ENCODE results near the gene LRFN2.

Gene LRFN2

DNA sequence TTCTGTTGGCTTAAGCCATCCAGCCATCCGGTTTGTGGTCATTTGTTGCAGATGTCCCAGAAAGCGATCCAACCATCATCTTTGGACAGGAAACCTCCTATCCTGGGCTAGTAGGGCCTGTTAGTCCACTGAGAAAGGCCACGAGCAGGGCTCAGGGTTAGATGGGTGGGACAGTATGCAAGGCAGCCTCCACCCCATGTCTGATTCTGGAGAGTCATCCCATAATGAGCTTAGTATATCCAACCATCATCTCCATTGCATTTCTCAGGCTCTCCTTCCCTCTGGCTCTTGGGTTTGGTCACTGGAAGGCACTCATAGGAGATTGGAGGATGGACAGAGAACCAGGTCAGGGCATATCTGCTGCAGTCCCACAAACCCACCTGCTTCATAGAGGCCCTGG, 117.8 kb downstream of the LRFN2 start:
- no peak for DNase-seq

GRCh38 chr6:40466986-40467539, 120.1 kb downstream of the LRFN2 start:
- no peak for DNase-seq

DNA sequence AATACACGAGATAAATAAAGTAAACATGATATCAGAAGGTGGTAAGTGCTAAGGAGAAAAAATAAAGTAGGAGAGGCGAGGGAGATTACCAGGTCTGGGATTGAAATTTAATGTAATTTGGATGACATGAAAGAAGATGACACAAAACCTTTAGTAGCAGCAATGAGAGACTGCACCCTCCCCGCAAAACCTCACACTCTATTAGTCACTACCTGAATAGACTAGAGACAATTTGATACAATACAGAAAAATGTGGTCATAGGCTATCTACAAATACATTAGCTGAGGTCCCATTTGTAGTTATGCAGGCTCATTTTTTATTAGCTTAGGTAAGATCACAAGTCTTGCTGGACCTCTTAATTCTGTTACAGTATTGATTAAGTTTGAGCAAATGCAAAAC, 125.5 kb downstream of the LRFN2 start:
- no peak for DNase-seq

GRCh38 chr6:40460380-40460779, 126.8 kb downstream of the LRFN2 start:
- no peak for DNase-seq

- no peak for DNase-seq
Measured at GRCh38 chr6:40457261-40457660, 129.9 kb downstream of the LRFN2 start.

- DNase-seq, result no peak
Measured at GRCh38 chr6:40456390-40457013, 130.7 kb downstream of the LRFN2 start.

GRCh38 chr6:40455686-40456389, 131.3 kb downstream of the LRFN2 start:
- no peak for DNase-seq

DNA sequence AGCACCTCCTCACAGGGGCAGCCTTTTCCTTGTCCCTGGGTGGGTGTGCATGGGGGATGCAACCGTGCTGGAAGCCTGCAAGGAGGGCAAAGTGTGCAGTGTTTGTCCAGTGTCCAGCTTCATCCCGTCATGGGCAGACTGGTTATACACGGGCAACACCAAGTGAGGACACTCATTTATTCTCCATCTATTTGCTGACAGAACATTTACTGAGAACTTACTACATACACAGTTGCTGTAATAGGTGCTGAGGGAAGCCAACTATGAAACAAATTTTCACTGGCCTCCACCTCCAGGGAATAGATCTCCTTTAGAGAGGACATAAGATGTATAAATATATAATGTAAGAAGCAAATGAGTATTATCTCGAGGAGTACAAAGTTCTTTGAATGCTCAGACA, 136.7 kb downstream of the LRFN2 start:
- no peak for DNase-seq

- DNase-seq, result no peak
Measured at GRCh38 chr6:40444811-40445210, 142.4 kb downstream of the LRFN2 start.

DNA sequence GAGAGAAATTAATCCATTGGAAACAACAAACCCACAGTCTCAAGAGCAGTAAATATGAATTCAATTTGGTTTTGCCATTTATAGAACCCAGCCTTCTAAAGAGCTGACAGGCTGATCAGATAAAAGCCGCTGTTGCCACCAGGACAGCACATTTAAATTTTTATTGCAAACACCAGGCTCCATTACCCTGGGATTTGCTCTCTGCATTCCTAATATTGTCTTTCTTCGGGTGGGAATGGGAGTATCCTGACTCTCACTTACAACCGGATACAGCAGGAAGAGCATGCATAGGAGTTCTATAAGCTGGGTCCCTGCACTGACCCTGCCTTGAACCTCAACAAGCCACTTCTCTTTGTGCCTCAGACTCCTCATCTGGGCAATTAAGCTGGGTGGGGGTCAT, 142.9 kb downstream of the LRFN2 start:
- no peak for DNase-seq

GRCh38 chr6:40443842-40444241, 143.3 kb downstream of the LRFN2 start:
- DNase-seq, result no peak

GRCh38 chr6:40442591-40442990, 144.6 kb downstream of the LRFN2 start:
- no peak for DNase-seq

- DNase-seq, result no peak
Measured at GRCh38 chr6:40441150-40441549, 146.0 kb downstream of the LRFN2 start.

DNA sequence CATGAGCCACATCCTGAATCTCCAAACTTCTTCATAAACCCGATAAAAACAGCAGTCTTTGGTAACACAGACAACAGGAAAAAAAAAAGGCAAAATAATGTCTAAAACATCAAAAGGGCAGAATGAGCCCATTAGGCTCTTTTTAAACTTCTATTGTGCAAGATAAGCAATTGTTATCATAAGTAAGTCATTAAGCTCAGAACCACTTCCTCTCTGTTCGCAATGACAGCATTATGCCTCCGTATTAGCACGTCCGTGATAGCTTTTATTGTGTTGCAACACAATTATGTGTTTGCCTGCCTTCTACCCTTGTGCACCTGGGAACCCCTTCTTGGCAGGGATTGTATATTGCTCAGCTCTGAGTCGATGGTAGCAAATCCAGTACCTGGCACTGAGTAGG, 147.1 kb downstream of the LRFN2 start:
- no peak for DNase-seq

DNA sequence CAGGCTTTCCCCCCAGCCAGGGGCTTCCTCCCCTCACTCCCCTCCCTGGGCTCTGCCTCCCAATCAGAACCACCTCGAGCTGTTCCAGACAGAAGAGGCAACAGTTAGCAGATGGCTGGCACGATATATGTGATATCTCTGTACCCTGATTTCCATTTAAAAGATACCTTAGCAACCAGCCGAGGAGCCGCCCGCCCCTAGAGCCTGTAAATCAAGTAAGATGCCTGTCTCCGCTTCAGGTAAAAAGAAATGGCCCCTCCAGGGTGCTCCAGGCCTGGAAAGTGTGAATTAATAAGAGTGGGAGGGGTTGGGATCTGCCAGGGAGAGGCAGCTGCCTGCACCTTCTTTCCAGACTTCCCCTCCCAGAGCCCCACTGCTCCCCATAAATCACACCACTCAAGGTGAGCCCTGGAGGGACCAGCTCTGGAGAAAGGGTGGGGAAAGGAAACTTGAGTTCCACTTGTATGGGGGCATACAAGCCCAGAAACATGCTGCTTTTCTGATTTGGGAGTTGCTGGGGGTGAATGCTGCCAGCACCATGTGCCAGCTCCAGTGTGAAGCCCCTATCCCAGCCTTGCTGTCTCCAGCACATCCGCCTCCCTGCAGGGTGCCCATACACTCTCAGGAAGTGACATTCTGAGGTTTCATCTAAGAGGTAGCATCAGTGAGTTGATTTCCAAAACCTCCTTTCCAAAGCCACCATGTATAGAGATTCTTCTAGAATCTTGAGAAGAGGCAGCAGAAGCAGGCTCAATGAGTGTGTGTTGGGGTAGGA, 148.0 kb downstream of the LRFN2 start:
- DNase-seq, result no peak

- no peak for DNase-seq
Measured at GRCh38 chr6:40438246-40438887, 148.8 kb downstream of the LRFN2 start.

GRCh38 chr6:40437631-40438030, 149.5 kb downstream of the LRFN2 start:
- no peak for DNase-seq

GRCh38 chr6:40436685-40437604, 150.2 kb downstream of the LRFN2 start:
- no peak for DNase-seq

- no peak for DNase-seq
Measured at GRCh38 chr6:40432982-40433381, 154.2 kb downstream of the LRFN2 start.

- DNase-seq, result no peak
Measured at GRCh38 chr6:40431706-40432105, 155.5 kb downstream of the LRFN2 start.

GRCh38 chr6:40427196-40427595, 160.0 kb downstream of the LRFN2 start:
- no peak for DNase-seq
